Measurements from ENCODE around the gene GNRHR.

DNA sequence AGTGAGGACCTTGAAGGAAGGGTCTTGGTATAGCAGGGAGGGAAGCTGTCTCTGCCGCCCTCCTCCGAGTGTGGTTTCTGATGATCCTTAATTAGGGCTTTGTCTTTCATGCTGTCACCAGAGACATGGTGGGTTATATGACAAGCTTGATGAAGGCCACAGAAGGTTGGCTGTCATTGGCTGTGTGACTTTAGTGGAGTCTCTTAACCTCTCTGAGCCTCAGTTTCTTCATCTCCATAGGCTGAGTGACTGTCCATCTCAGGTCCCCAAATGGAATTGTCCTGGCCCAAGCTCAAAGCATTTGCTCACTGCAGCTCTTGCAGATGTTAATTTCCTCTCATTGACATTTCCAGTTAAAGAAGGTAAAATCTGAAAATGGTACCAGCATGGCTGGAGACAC, 36.6 kb downstream of the GNRHR start:
- TF ChIP-seq POLR2A (IDR thresholded peaks at IDR 0.05), result no peak
- TF ChIP-seq, protein P1, sequence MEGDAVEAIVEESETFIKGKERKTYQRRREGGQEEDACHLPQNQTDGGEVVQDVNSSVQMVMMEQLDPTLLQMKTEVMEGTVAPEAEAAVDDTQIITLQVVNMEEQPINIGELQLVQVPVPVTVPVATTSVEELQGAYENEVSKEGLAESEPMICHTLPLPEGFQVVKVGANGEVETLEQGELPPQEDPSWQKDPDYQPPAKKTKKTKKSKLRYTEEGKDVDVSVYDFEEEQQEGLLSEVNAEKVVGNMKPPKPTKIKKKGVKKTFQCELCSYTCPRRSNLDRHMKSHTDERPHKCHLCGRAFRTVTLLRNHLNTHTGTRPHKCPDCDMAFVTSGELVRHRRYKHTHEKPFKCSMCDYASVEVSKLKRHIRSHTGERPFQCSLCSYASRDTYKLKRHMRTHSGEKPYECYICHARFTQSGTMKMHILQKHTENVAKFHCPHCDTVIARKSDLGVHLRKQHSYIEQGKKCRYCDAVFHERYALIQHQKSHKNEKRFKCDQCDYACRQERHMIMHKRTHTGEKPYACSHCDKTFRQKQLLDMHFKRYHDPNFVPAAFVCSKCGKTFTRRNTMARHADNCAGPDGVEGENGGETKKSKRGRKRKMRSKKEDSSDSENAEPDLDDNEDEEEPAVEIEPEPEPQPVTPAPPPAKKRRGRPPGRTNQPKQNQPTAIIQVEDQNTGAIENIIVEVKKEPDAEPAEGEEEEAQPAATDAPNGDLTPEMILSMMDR (IDR thresholded peaks at IDR 0.05), result no peak
- TF ChIP-seq POLR2AphosphoS5 (IDR thresholded peaks at IDR 0.05), result no peak
